ENCODE results near the gene FBXW8. TPM values are rescaled to one million over a fixed set of nuclear protein-coding genes. Genes with fewer than 3 reads are reported as not detected.
A peak's percentile ranks its signal among the peaks of the same experiment; 100 is the strongest.

Gene FBXW8
- total RNA-seq, 4 donors from 2014 or later, result 4.2 to 5.6 (median 4.7) TPM

DNA sequence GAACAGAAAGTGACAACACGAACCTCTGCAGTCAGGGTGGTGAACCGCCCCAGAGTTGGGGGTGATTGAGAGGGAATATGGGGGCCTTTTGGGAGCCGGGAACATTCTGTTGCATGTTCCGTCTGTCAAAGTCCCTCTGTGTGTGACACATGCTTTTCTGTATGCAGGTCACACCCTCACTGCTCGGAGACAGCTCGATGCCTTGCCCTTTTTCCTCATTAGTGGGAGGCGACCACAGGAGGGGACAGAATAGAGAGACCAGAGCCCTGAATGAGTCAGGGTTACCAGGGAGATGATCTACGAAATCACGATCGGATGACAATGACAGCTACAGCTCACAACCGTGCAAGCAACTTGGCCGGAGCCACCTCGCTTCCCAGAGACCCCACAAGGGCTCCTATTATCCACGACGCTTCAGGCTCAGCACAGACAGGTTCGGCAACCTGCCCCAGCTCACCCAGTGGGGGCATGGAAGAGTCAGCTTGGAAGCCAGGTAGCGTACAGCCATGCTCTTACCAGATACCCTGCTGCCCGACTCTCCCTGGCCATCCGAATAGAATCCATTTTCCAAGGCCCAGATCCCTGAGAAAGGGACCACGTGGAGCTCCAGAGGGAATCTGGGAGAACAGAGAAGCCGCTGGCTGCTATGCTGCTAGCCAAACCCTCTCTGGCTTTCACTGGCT lies 149.6 kb downstream of the FBXW8 start:
- in situ Hi-C loops (cut with MboI; ENCODE audit: low sequenced_read_pairs in 4 of 4), result no loop called here

DNA sequence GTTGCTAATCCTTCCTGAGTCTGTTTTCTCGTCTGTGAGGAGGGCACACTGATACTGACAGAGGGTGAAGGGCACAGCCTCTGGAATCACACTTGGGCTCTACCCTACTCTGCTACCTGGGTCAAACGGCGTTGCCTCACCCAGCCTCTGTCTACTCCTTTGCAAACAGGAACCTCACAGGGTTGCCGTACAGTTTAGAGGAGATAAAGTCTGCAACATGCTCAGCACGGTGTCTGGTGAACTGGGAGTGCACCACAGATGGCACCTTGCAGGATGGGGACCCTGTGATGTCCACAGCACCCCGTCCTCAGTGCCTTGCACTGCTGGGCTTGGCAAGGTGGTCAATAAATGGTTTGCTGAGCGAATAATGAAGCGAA lies 150.2 kb downstream of the FBXW8 start:
- H3K27ac ChIP-seq, result peak overlapping the region in 1 of 4 donors; percentile 43
- in situ Hi-C loops (cut with MboI; ENCODE audit: low sequenced_read_pairs in 4 of 4) (no loop called here), intact Hi-C loops (cut with DNase I; ENCODE audit: low total_unique reads) (no loop called here)
- H3K27me3 ChIP-seq, result no peaks in the 10 kb centered on the region
- H3K4me1 ChIP-seq, result no peaks in the 10 kb centered on the region
- DNase-seq (no peak), ATAC-seq (no peak)
- no peaks in the 10 kb centered on the region for H3K9me3 ChIP-seq
- TF ChIP-seq POLR2A (IDR thresholded peaks at IDR 0.05) (no peak), CTCF (IDR thresholded peaks at IDR 0.05 in 4 of 5, conservative IDR thresholded peaks at IDR 0.05 in 1 of 5) (no peak)
- no peaks in the 10 kb centered on the region for H3K36me3 ChIP-seq
- no peak overlapping the region for H3K4me3 ChIP-seq

More for the DNA sequence above, 149.6 kb downstream of the FBXW8 start:
- no peaks in the 10 kb centered on the region for H3K36me3 ChIP-seq
- H3K4me1 ChIP-seq, result no peaks in the 10 kb centered on the region
- H3K4me3 ChIP-seq, result no peak overlapping the region
- peak in 1 of 2 donors; percentile 12 for ATAC-seq
- intact Hi-C loops (cut with DNase I; ENCODE audit: low total_unique reads), result no loop called here
- peak overlapping the region in 2 of 4 donors; percentile 10 to 43 for H3K27ac ChIP-seq
- TF ChIP-seq POLR2A (IDR thresholded peaks at IDR 0.05) (no peak), CTCF (IDR thresholded peaks at IDR 0.05 in 4 of 5, conservative IDR thresholded peaks at IDR 0.05 in 1 of 5) (no peak)
- H3K9me3 ChIP-seq, result no peaks in the 10 kb centered on the region
- no peak for DNase-seq
- no peaks in the 10 kb centered on the region for H3K27me3 ChIP-seq

- Histone ChIP-seq H3K27me3 (no peaks in the 10 kb centered on the region), H3K36me3 (no peaks in the 10 kb centered on the region), H3K4me1 (no peaks in the 10 kb centered on the region), H3K4me3 (no peak overlapping the region), H3K9me3 (no peaks in the 10 kb centered on the region), H3K27ac (no peak overlapping the region)
- intact Hi-C loops (cut with DNase I; ENCODE audit: low total_unique reads), result no loop called here
- TF ChIP-seq CTCF (IDR thresholded peaks at IDR 0.05 in 4 of 5, conservative IDR thresholded peaks at IDR 0.05 in 1 of 5) (no peak), POLR2A (IDR thresholded peaks at IDR 0.05) (no peak)
- DNase-seq (no peak), ATAC-seq (no peak)
- in situ Hi-C loops (cut with MboI; ENCODE audit: low sequenced_read_pairs in 4 of 4), result no loop called here
Measured at GRCh38 chr12:117061555-117062079, 150.9 kb downstream of the FBXW8 start.

DNA sequence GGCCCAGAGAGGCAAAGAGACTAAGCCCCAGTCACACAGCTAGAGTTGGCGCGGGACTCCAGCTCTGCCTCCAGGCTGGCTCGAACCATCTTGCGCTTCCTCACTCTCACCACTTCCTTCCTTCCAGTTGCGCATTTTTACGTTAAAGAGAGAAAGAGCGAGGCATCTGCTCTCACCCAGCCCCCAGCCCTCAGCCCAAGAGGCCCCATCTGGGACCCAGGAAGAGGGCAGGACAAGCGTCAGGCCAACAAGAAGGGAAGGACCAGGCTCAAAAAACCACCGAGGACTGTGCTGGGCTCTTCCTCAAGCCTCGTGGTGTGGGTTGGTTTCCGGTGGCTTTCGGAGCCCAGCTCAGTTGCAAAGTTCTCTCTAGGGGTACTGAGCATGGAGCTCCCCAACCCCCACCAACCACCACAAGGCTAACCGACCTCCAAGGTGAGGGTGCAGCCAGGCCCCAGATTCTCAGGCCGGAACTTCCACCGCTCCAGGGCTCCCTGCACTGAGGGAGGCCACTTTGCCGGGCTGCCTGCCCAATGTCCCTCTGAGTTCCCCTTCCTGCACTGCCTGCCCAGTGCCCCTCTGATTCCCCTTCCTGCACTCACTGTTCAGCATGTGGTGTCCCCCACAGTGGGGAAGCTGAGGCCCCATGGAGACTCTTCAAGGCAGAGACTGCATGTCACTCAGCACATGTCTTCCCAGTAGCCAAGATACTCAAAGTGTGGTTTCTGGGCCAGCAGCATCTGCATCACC lies 152.6 kb downstream of the FBXW8 start:
- Histone ChIP-seq H3K4me3 (no peak overlapping the region), H3K27ac (peak overlapping the region in 1 of 4 donors; percentile 15), H3K27me3 (no peaks in the 10 kb centered on the region), H3K9me3 (no peaks in the 10 kb centered on the region), H3K4me1 (no peaks in the 10 kb centered on the region), H3K36me3 (no peaks in the 10 kb centered on the region)
- DNase-seq (peak in 1 of 2 donors; percentile 16), ATAC-seq (no peak)
- in situ Hi-C loops (cut with MboI; ENCODE audit: low sequenced_read_pairs in 4 of 4) (no loop called here), intact Hi-C loops (cut with DNase I; ENCODE audit: low total_unique reads) (no loop called here)
- TF ChIP-seq CTCF (IDR thresholded peaks at IDR 0.05 in 4 of 5, conservative IDR thresholded peaks at IDR 0.05 in 1 of 5) (no peak), POLR2A (IDR thresholded peaks at IDR 0.05) (no peak)
